GM21447 (cell line): ENCODE results near the gene ARHGAP10.

Source experiments
- ATAC-seq: cut with Tn5 transposase; IDR thresholded peaks from one replicate; pipeline ENCODE4 v1.9.1; 2021; ENCODE audit not compliant: unreplicated experiment

Gene ARHGAP10

GRCh38 chr4:147764337-147764736, 32.4 kb downstream of the ARHGAP10 start:
- ATAC-seq = no peak

- ATAC-seq = no peak
These were observed 33.2 kb downstream of the ARHGAP10 start for GRCh38 chr4:147765121-147765529.

DNA sequence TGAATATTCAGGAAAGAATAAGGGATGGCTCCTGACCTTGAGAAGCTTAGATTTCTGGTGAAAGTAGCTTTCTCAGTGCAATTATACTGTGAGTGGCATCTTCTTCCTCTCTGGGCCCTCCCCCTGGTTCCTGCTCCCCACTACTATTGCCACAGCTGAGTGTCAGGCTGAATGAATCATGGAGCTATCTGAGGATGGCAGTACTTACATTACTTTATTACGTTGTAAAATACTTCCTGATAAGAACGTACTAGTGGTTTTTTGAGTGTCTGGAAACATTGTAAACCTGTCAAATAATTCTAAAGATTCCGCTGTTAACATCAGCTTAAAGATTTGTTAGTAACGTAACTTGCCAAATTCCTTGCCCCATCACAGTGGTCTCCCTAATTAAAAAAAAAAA, 36.2 kb downstream of the ARHGAP10 start:
- ATAC-seq = no peak

GRCh38 chr4:147769386-147769785, 37.5 kb downstream of the ARHGAP10 start:
- no peak for ATAC-seq

DNA sequence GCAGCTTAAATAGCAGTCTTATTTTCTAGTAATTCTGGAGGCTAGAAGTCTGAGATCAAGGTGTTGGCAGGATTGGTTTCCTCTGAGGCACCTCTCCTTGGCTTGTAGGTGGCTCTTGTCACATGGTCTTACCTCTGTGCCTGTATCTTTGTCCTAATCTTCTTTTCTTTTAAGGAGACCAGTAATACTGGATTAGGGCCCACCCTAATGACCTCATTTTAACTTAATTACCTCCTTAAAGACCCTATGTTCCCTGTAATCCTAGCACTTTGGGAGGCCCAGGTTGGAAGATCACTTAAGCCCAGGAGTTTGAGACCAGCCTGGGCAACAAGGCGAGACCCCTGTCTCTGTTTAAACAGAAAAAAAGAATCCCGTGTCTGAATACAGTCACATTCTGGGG, 38.9 kb downstream of the ARHGAP10 start:
- ATAC-seq = no peak

DNA sequence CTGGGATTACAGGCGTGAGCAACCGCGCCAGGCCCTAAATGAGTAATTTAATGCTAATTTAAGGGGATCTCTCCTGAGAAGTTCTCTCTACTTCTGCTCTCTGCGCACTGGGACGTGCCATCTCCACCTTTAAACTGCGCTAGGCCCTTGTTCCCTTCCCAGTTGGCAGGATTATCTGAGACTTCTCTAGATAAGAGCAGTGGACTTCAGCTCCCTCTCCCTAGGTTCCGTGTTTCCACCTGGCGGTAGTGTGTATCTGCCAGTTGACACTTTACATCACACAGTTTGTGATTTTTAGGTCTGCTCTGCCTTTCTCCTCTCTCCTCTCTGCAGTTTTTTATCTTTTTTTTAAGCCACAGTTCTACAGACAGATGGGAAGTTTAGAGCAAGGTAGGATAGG, 40.2 kb downstream of the ARHGAP10 start:
- ATAC-seq = no peak

GRCh38 chr4:147772459-147772969, 40.6 kb downstream of the ARHGAP10 start:
- no peak for ATAC-seq

DNA sequence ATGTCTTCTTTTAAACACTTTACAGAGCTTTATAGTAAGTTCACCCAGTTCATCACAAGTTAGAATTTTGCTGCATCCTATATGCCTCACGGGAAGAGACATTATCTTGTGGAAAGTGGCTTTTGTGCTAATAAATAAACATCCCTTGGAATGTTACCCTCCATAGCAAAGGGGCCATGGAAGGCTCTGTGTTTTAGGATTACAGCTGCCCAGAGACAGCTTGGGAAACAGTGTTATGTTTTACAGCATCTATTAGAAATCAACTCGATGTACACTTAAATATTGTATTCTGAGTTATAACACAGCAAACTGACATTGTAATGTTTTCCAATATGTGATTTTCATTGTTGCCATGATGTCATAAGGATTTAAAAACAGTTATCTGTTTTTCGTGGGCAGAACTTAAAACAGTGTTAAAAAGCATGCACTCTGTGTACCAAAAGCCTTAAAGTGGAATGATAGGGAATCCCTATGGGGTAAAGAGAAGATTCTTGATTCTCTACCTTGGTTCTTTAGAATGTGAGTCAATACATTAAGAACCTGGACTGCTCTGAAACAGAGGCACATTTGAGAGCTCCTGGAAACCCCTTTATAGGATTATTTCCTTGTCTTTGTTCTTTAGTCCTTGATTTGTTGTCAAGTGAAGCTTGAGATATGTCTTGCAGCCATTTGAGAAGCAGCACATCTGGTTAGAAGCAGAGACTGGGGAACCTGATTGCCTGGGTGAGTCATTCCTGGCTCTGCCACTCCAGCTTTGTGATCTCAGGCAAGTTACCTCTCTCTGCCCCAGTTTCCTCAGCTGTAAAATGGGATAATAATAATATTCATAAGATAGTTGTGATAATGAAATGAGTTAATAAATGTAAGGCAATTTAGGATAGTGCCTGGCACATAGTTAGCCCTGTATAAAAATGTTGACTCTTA, 41.6 kb downstream of the ARHGAP10 start:
- peak; percentile 50 for ATAC-seq

GRCh38 chr4:147776716-147777115, 44.8 kb downstream of the ARHGAP10 start:
- no peak for ATAC-seq

- no peak for ATAC-seq
These were observed 45.7 kb downstream of the ARHGAP10 start for GRCh38 chr4:147777456-147778091.

DNA sequence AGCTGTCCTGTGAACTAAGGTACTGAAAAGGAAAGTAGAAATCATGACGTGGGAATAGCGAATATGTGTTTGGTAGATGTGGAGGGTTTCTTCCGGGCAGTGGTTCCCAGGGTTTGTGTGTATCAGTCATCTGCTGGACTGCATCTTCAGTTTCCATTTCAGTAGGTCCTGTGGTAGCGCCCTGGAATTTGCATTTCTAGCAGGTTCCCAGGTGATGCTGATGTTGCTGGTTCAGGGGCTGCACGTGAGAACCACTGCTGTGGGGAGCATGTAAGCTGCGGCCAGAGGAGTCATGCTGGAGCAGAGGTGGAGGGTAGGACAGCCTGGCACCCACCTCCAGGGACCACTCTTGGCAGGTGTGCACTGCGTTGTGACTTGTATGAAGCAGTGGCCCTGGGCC, 47.1 kb downstream of the ARHGAP10 start:
- peak; percentile 48 for ATAC-seq

- no peak for ATAC-seq
These were observed 47.6 kb downstream of the ARHGAP10 start for GRCh38 chr4:147779451-147779850.

DNA sequence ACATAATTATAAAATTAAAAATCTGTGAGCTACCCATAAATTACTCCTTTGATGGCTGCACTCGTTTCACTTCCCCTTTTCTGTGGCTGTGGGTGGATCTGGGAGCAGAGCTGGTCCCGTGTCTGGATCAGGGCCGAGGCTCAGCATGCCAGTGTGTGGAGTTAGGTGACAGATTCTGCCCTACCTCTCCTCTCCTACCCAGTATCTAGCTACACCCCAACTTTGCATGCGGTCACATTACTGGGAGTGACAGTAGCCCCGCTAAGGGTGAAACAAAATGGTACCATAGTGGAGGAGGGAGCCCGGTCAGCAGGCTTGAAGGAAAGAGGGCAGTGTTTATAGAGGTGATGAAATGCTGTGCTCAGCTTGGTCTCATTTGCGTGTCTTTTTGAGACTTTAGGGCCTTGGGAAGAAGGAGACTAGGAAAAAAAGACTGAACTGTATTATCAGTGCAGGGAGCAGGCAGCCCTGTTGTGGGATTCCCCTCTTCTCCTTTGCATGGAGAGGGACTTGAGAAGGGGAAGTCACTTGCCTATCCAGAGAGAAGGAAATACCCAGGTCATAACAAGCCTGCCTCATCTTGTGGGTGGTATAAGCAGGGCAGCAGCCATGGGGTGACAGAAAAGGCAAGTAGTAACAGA, 48.4 kb downstream of the ARHGAP10 start:
- peak; percentile 75 for ATAC-seq

- ATAC-seq = no peak
These were observed 50.3 kb downstream of the ARHGAP10 start for GRCh38 chr4:147782087-147782781.

GRCh38 chr4:147785129-147785528, 53.2 kb downstream of the ARHGAP10 start:
- ATAC-seq = no peak

DNA sequence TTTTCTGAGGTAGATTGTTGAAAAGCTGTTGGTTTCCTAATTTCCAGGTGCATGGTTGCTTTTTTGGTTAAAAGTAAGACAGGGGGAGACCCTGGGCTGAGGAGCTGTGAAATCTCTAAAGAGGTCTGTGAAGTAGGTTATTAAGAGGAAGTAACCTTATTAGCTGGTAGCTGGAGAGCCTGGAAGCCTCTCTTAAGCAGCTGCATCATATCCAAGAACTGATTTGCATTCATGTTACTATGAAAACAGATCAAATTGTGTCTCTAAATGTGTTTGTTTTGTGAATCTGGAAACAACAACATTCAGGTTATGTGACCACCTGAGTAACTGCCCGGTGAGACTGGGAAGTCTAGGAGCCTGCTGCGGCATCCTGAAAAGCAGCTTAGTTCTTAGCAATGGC, 54.1 kb downstream of the ARHGAP10 start:
- ATAC-seq = peak; percentile 88

DNA sequence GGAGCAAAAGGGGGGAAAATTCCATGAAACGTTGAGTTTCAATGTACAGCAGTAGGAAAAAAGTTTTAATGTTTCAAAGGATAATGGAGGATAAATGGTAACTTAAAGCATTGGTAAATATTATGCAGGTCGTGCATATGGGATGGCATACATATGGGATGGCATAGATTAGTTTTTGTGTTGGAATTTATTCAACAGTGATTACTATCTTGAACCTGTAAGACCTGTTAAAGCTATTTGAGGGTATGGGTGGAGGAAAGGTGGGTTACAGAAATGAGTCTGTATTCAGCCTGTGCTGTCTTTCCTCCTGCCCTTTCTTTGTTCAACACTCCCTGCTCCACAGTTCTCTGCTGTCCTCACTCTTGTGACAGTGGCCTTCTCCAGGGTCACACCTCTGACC, 54.6 kb downstream of the ARHGAP10 start:
- ATAC-seq = no peak

GRCh38 chr4:147787204-147787603, 55.3 kb downstream of the ARHGAP10 start:
- no peak for ATAC-seq

DNA sequence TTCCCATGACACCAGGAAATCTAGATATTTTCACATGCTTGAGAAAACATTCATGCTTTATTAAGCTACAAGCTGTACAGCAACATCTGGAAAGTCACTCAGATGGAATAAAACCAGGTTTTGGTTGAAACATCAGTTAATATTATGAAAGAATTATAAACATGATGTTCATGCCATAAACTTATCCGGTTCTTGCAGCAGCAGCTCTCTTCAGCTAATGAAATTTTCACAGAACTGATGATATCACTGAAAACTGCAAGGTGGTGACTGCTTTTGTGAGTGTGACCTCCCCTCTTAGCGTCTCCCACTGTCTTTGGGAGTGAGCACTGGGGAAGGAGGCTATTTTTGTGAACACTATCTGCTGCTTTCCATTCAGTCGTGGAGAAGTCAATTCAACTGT, 56.9 kb downstream of the ARHGAP10 start:
- ATAC-seq = no peak

DNA sequence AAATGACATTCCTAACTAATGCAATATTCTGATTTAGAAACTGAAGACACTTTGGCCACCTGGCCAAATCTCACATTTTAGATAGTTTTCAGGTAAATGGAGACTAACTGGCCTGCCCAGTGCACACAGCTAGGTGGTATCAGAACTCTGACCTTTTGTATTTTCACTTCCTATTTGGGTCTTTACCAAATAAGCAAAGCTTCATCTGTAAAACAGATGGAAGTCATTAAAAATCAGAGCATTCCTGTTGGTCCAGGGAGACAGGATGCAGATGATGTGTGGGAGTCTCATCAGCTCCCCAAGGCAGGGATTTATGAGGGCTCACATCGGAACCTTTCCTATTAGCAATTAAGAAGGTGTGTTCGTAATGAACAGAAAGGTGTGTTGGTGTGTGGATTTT, 57.7 kb downstream of the ARHGAP10 start:
- no peak for ATAC-seq

DNA sequence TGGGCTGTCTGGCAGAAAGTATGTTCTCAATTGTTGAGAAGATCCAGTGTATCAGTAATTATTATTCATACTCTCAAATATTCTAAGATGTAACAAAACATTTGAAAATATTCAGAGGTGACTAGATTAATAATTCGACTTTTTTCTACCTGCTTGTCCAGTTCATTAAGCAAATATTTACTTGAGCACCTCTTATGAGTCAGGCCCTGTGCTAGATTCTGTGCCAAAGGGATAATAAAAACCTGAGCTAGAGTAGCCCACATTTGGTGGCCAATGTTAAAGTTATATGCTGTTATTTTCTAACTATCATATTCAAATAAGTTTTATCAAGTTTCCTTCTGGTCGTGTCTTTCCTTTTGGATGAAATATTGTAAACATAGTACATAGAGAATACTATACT, 58.5 kb downstream of the ARHGAP10 start:
- no peak for ATAC-seq
